ENCODE data around the gene RCN1. TPM values are rescaled to one million over a fixed set of nuclear protein-coding genes. Genes with fewer than 3 reads are reported as not detected.

The RCN1 gene
- total RNA-seq, 1 experiment from 2014 or later = 412 TPM

DNA sequence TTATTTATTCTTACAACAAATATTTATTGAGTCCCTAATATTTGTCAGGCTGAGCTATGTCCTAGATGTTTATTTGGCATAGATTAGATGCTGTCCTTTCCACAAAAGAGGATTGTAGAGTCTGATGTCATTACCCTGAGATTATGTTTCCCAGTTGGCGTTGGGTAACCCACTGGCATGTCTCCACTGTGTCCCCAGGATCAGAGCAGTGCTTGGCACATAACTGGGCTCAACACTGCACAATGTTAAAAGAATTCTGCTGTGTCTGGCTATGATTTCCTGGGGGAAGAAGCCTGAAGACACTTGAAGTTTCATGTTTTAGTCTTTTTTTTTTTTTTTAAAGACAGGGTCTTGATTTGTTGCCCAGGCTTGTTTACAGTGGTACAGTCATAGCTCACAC lies 4.0 kb downstream of the RCN1 start:
- intact Hi-C loops (cut with micrococcal nuclease; ENCODE audit: unreplicated experiment) = loop anchor here (5.0 kb wide), 1 partner anchor 283 kb away; the partner anchor contains the start of gene PAX6
- Histone ChIP-seq H3K36me3 (ENCODE audit: insufficient read depth, low read length, poor library complexity, severe bottlenecking) (peaks cover 40% of the 10 kb centered on the region), H3K27ac (ENCODE audit: low read depth, low read length, poor library complexity, severe bottlenecking) (no peak overlapping the region), H3K4me1 (ENCODE audit: insufficient read depth, low read length, poor library complexity, severe bottlenecking) (peaks cover 22% of the 10 kb centered on the region), H3K27me3 (replicated peaks; ENCODE audit: insufficient read depth, low read depth, low read length, poor library complexity) (no peaks in the 10 kb centered on the region), H3K4me3 (ENCODE audit: low read depth, low read length, poor library complexity, severe bottlenecking) (no peak overlapping the region), H3K9me3 (ENCODE audit: low read depth, low read length, poor library complexity, severe bottlenecking) (no peaks in the 10 kb centered on the region)
- POLR2A ChIA-PET (ENCODE audit: low non-redundant PET) = no interaction called here
- no TSS peak for BruUV-seq (replicated peaks)
- CTCF ChIA-PET = interaction anchor here (0.7 kb wide), 1 partner anchor 489 kb away, joined by 5 read pairs; the partner anchor contains the start of gene EIF3M
- DNase-seq (ENCODE audit: low spot score) = no peak
- TF ChIP-seq, protein P1, sequence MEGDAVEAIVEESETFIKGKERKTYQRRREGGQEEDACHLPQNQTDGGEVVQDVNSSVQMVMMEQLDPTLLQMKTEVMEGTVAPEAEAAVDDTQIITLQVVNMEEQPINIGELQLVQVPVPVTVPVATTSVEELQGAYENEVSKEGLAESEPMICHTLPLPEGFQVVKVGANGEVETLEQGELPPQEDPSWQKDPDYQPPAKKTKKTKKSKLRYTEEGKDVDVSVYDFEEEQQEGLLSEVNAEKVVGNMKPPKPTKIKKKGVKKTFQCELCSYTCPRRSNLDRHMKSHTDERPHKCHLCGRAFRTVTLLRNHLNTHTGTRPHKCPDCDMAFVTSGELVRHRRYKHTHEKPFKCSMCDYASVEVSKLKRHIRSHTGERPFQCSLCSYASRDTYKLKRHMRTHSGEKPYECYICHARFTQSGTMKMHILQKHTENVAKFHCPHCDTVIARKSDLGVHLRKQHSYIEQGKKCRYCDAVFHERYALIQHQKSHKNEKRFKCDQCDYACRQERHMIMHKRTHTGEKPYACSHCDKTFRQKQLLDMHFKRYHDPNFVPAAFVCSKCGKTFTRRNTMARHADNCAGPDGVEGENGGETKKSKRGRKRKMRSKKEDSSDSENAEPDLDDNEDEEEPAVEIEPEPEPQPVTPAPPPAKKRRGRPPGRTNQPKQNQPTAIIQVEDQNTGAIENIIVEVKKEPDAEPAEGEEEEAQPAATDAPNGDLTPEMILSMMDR (conservative IDR thresholded peaks at IDR 0.05; ENCODE audit: low read depth, low read length) = no peak
- no peak for TF ChIP-seq EZH2 (IDR thresholded peaks at IDR 0.05; ENCODE audit: borderline replicate concordance, low read depth, low read length, poor library complexity, severe bottlenecking)

DNA sequence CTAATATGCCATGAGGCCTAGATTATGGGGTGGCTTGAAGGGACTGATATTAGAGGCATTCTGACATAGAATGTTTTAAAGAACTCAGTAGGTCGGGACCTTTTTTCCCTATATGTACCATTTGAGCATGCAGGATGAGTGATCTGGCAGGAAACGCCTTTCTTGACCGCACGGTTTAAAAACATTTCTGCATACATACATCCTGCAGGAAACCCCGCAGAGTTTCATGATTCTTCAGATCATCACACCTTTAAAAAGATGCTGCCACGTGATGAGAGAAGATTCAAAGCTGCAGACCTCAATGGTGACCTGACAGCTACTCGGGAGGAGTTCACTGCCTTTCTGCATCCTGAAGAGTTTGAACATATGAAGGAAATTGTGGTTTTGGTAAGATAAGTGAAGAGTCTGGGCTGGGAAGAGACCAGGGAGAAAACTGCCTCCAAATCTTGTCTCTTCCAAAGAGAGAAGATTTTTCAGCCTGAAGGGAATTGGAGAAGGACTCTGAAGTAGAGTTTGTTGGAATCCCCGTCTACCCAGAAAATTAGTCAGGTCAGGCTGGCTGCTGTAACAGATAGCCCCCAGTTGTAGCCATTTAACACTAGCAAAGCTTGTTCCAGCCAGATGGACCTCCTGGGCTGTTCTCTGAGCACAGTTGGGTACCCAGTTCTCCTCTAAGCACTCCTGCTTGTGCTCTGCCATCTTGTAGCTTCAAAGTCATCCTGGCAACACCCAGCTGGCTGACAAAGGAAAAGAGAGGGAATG lies 7.4 kb downstream of the RCN1 start:
- TF ChIP-seq EZH2 (IDR thresholded peaks at IDR 0.05; ENCODE audit: borderline replicate concordance, low read depth, low read length, poor library complexity, severe bottlenecking) = no peak
- TF ChIP-seq, protein P1 (conservative IDR thresholded peaks at IDR 0.05; ENCODE audit: low read depth, low read length) = no peak
- H3K4me3 ChIP-seq (ENCODE audit: low read depth, low read length, poor library complexity, severe bottlenecking) = no peak overlapping the region
- H3K9me3 ChIP-seq (ENCODE audit: low read depth, low read length, poor library complexity, severe bottlenecking) = no peaks in the 10 kb centered on the region
- no peak for DNase-seq (ENCODE audit: low spot score)
- H3K27ac ChIP-seq (ENCODE audit: low read depth, low read length, poor library complexity, severe bottlenecking) = no peak overlapping the region
- CTCF ChIA-PET = no interaction called here
- peaks cover 68% of the 10 kb centered on the region for H3K36me3 ChIP-seq (ENCODE audit: insufficient read depth, low read length, poor library complexity, severe bottlenecking)
- H3K4me1 ChIP-seq (ENCODE audit: insufficient read depth, low read length, poor library complexity, severe bottlenecking) = peaks cover 1% of the 10 kb centered on the region
- POLR2A ChIA-PET (ENCODE audit: low non-redundant PET) = interaction anchor here (0.8 kb wide), 1 partner anchor 266 kb away, joined by 3 read pairs; no protein-coding TSS in a partner anchor
- BruUV-seq (replicated peaks) = no TSS peak
- intact Hi-C loops (cut with micrococcal nuclease; ENCODE audit: unreplicated experiment) = no loop called here
- no peaks in the 10 kb centered on the region for H3K27me3 ChIP-seq (replicated peaks; ENCODE audit: insufficient read depth, low read depth, low read length, poor library complexity)

DNA sequence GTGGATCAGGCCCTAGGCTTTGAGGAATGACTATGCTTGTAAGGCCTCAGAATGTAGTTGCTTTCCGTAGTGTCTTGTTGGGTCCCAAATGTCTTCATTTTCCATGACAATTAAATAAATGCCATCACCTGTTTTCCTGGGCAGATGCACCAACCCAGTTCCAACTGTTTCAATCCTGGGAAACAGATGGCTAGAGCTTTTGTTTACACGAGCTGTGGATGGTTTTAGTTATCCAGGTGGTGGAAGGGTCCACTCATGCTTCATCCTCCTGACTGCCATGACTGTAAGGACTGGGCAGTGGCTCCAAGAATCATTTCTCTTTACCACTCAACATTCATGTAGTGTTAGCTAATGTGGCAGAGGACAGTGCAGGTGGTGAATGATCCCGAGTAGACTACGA lies 8.6 kb downstream of the RCN1 start:
- intact Hi-C loops (cut with micrococcal nuclease; ENCODE audit: unreplicated experiment) = no loop called here
- BruUV-seq (replicated peaks) = no TSS peak
- Histone ChIP-seq H3K27me3 (replicated peaks; ENCODE audit: insufficient read depth, low read depth, low read length, poor library complexity) (no peaks in the 10 kb centered on the region), H3K4me3 (ENCODE audit: low read depth, low read length, poor library complexity, severe bottlenecking) (no peak overlapping the region), H3K36me3 (ENCODE audit: insufficient read depth, low read length, poor library complexity, severe bottlenecking) (peaks cover 80% of the 10 kb centered on the region), H3K4me1 (ENCODE audit: insufficient read depth, low read length, poor library complexity, severe bottlenecking) (no peaks in the 10 kb centered on the region), H3K27ac (ENCODE audit: low read depth, low read length, poor library complexity, severe bottlenecking) (no peak overlapping the region), H3K9me3 (ENCODE audit: low read depth, low read length, poor library complexity, severe bottlenecking) (no peaks in the 10 kb centered on the region)
- TF ChIP-seq, protein P1 (conservative IDR thresholded peaks at IDR 0.05; ENCODE audit: low read depth, low read length) = no peak
- no peak for TF ChIP-seq EZH2 (IDR thresholded peaks at IDR 0.05; ENCODE audit: borderline replicate concordance, low read depth, low read length, poor library complexity, severe bottlenecking)
- no peak for DNase-seq (ENCODE audit: low spot score)
- ChIA-PET CTCF (interaction anchor here (0.5 kb wide), 1 partner anchor 74 kb away, joined by 3 read pairs; no protein-coding TSS in a partner anchor), POLR2A (ENCODE audit: low non-redundant PET) (interaction anchor here (0.5 kb wide), 1 partner anchor 80 kb away, joined by 3 read pairs; no protein-coding TSS in a partner anchor)
